GM18858 (cell line): ENCODE measurements around the gene KLK10.

Experiments
- ATAC-seq: cut with Tn5 transposase; IDR thresholded peaks from one replicate; pipeline ENCODE4 v1.9.1; 2021; ENCODE audit not compliant: unreplicated experiment

KLK10 gene

DNA sequence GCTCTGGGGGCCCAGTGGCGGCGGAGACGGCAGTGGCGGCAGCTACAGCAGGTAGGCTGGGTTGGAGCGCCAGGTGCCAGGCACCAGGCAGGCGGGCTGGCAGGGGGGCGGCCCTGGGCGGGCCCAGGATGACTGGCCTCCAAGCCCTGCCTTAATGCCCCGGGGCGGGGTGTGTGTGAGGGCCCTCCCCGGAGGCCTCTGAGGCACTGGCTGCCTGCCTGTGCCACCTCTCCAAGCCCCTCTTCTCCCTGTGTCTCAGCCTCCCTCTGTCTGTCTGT is 7.0 kb upstream of the KLK10 start, which contains the start of gene KLK11:
Gene KLK11, minus strand, starts transcription at position 63 of the 278 bp plus-strand sequence. CDS start 985 bp downstream, outside the sequence.
- no peak for ATAC-seq

DNA sequence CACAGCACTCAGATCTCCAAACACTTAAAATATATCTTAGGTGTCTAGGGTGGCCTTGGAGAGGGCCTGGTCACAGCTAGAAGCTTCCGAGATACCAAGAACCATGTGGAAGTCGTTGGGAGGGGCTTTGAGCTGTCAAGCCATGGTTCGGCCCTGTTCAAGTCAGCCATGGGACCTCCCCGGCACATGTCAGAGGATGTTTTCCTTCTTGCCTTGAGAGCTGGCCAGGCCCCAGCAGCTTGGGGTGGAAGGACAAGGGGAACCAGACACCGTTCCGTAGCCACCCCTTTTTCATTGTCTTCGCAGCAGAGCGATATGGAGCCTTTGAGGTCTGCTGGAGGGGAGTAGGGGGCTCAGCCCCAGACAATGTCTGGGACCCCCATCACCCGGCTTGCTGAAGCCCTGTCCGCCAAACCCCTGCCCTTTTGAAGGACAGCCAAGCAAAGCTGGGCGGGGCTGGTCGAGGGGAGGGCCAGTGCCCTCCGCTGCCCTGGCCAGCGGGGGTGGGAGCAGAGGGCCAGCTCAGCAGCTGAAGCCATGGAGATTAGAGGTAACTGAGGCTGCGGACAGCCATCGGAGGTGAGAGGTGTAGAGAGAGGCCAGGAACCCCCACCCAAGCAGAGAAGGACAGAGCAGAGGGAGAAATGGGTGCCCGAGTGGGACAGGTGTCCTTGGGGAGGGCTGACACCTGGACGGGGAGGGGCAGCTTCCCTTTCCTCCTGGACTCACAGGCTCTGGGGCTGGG is 6.5 kb upstream of the KLK10 start:
- no peak for ATAC-seq

DNA sequence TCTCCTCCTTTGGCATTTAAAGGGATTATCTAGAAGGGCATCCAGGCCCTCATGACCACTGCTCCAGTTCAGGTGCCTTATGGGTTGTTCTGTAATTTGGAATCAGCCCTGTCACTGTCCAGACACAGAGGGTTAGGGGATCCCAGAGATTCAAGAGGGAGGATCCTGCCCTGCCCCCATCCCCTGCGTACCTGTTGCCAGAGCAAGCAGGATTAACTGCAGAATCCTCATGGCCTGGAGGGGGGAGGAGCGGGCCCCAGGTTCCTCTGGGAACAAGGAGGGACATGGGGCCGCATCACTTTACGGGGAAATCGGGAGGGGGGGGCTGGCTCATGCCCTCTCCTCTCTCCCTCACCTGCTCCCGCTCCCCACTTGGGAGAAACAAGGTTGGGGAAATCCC is 5.9 kb upstream of the KLK10 start:
- no peak for ATAC-seq

DNA sequence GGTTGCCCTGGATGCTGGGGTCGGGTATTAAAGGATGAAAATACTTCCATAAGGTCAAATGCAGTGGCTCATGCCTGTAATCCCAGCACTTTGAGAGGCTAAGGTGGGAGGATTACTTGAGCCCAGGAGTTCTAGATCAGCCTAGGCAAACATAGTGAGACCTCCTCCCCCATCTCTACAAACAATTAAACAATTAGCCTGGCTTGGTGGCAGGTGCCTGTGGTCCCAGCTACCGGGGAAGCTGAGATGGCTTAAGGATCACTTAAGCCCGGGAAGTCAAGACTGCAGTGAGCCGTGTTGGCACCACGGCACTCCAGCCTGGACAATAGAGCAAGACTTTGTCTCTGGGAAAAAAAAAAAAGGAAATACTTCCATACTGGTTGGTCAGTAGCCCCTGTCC is 5.4 kb upstream of the KLK10 start:
- no peak for ATAC-seq

GRCh38 chr19:51023946-51024345 is 4.4 kb upstream of the KLK10 start:
- no peak for ATAC-seq

DNA sequence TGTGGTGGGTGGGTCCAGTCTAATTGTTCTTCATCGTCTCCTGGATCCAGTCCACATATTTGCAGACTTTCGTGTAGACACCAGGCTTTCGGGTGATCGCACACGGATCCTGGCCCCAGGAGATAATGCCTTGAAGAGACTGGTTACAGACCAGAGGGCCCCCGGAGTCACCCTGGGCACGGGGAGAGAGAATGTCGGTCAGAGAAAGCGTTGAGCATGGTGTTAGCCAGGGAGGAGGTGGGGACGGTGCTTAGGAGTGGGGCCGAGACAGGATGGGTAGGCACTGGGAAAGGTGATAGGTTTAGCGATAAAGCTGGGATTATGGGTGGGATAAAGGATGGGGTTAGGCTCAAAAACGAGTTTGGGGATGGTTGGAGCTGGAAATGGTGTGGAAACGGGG is 3.0 kb upstream of the KLK10 start:
- no peak for ATAC-seq

GRCh38 chr19:51020988-51021651 is 1.6 kb upstream of the KLK10 start:
- no peak for ATAC-seq

GRCh38 chr19:51018745-51019543 is 565 bp downstream of the KLK10 start:
- no peak for ATAC-seq

DNA sequence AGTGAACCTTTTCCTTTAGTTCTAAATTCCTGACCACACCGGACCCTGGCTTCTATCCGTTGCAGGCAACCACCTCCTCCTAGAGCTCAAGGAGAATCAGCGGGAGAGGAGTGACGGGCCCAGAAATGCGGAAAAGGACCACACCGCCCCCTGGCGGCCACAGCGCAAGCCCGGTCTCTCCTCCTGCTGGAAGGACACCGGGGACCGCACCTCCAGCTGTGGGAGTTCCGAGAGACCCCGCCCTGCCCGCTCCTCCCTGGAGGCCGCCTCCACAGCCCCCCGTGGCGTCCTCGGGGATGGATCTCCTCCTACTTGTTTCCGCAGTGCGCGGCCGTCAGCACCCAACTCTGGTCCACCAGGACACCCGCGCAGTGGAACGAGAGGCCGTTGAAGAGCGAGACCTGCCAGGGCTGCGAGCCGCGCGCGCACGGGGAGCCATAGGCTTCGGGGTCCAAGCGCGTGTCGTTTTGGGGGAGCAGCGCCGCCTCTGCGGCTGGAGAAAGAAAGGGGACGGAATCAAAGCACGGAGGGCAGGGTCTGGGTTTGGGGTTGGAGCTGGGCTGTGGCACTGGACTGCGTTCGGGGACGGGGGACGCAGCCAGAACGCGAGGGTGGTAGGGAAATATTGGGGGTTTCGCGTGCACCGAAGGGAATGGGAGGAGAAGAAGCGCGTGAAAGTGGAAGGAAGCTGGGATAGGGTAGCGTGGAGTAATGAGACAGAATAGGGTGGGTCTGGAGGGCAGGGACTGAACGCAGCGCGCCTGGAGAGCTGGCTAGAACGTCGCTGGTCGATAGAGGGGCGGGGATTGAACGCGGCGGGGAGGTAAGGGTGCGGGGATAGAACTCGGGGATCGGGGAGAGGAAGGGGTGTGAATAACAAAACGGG is 2.5 kb downstream of the KLK10 start:
- ATAC-seq, result no peak

- ATAC-seq, result no peak
These were observed 3.7 kb downstream of the KLK10 start for GRCh38 chr19:51015691-51016267.

DNA sequence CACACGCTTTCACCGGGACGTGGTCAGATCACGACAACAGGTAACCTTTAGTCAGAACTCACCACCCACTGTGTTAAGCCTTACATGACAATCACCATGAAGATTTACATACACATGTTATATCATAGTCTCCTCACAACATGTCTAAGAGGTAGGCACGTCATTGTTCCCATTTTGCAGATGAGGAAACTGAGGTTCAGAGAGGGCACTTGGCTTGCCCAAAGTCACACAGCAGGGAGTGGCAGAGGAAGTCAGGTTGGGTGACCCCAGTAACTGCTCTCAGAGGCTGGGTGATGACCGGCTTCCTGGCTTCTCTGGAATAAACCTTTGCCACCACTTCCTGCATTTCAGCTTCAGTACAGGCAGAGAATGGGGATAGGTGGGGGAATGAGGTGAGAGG is 5.3 kb downstream of the KLK10 start:
- no peak for ATAC-seq

DNA sequence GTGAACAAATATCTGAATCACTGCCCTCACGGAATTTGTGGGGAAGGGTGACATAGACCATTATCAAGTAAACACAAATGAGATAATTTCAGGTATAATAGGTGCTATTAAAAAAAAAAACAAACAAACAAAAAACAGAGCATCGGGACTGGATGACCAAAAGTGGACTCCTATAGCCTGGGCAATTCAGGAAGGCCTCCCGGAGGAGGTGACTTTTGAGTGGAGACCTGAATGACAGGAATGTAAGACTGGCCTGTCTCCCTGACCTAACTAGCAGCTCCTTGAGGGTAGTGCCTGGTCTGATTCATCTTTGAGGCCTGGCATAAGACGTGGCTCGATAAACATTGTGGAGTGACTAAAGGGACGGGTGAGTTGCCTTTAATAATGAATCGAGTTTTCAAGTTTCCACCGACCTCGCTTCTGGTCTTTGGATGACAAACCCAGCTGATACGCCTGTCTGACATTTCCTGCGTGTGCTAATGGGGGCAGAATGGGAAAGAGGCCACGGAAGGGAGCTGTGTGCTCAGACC is 6.8 kb downstream of the KLK10 start:
- ATAC-seq, result no peak

GRCh38 chr19:51010066-51010795 is 9.3 kb downstream of the KLK10 start:
- no peak for ATAC-seq

DNA sequence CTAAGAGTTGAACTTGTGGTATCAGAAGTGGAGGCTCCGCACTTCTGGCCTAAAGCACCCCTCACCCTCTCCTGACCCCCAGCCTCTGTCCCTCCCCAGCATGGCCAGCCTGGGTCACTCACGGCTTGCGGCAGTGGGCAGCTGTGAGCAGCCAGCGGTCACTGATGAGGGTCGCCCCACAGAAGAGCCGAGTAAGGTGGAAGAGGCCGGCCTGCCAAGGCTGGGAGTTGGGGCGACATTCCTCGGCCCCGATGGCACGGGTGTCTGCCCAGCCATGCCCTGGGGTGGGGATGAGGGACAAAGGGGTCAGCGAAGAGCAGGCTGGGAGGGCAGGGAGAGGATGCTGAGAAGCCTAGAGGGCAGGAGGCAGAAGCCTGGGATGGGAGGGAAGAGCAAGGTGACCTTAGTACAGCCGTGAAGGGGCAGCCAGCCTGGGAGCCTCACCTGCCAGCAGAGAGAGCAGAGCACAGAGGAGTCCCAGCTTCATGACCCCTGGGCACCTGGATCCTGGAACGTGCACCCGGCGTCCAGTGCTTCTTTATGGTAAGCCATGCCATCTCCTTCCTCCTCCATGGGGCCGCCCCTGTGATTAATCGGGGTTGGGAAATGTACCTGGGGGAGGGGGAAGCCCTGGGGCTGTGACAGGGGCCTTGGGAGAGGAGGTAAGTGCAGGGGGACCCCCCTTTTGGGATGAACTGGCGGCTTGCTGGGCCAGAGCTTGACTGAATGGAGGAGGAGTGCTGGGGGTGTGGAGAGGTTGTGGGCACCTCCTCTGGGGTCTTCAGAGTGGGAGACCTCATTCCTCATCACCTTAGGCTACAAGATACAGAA is 10.2 kb downstream of the KLK10 start:
- no peak for ATAC-seq

- no peak for ATAC-seq
These were observed 12.0 kb downstream of the KLK10 start for GRCh38 chr19:51007488-51007887.

- ATAC-seq, result no peak
These were observed 13.1 kb downstream of the KLK10 start for GRCh38 chr19:51006406-51006805.

DNA sequence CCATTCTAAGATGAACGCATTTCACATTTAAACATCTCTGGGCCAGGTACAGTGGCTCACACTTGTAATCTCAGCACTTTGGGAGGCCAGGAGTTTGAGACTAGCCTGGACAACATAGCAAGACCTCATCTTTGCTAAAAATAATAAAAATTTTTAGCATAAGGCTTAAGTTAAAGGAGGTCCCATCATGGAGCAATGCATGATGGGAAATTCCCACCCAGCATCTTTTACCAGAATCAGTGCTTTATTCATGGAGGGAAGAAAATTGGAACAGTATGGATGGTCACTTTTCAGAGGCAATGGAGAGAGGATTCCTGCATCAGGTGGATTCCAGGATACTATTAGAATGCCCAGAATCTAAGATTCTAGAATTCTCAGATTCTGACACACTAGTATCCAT is 14.3 kb downstream of the KLK10 start:
- ATAC-seq, result no peak

DNA sequence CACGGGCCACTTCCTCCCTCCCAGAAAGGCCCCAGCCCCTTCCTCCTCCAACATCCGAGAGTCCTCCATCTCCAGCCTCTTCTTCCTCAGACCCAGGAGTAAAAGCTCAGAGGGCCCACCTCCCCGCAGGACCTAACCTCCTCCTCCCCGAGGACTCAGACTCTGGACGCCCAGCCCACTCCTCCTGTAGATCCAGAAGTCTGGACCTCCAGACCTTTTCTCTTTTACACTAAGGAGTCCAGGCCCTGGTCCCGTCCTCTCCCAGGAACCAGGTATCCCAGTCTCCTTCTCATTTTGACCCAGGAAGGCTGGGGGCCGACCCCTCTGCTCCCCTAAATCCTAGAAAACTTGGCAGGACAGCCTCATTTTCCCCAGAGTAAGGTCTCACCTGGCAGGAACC is 16.2 kb downstream of the KLK10 start:
- ATAC-seq, result no peak
